HCT116 (cell line): ENCODE results near the gene ABCA5. TPM values are rescaled to one million over a fixed set of nuclear protein-coding genes. Genes with fewer than 3 reads are reported as not detected.

Source experiments
- ATAC-seq: fragments of 200-7000 bp; cut with Tn5 transposase; 2 replicates; pipeline ENCODE4 v1.9.1; 2020; ENCODE audit warnings: mild to moderate bottlenecking, moderate library complexity
- BruUV-seq: library from RNA; stranded (reverse); fragments of 400-500 nt; replicated peaks from 2 replicates; lab custom pipeline; 2021; lab: Mats Ljungman, UMichigan
- CTCF ChIA-PET: fragments of 300-600 bp; sonication (Branson Sonifier 250); formaldehyde crosslinking; loops from one replicate; lab custom pipeline; 2021; ENCODE audit warnings: antibody characterized with exemption; lab: Charles Lee
- POLR2A ChIA-PET: fragments of 300-600, 350-600 bp; sonication (Branson Sonifier 250); formaldehyde crosslinking; loops from one replicate; lab custom pipeline; 2021; ENCODE audit warnings: antibody characterized with exemption; lab: Charles Lee
- RAD21 ChIA-PET, 2 experiments: fragments of 300-600 bp; sonication (Branson Sonifier 250); formaldehyde crosslinking; loops; one replicate each; lab custom pipeline; 2023; ENCODE audit warnings: low total read pairs in 2 of 2; ENCODE audit not compliant: uncharacterized antibody in 2 of 2, unreplicated experiment in 2 of 2, low non-redundant PET in 1 of 2; lab: Charles Lee
- DNase-seq: peaks from one replicate; pipeline ENCODE4 v3.0.0-alpha.2; 2010; ENCODE audit warnings: low read depth, low spot score
- H2AFZ ChIP-seq: fragments of 200-600 bp; shearing (Covaris generic), sonication (generic); 2 replicates; pipeline ENCODE4 v1.6.1; 2017; ENCODE audit warnings: low read depth, mixed run types, mixed read lengths, antibody characterized with exemption, low read length; ENCODE audit not compliant: poor library complexity, severe bottlenecking
- H3K27ac ChIP-seq: 2 replicates; pipeline ENCODE4 v1.5.1; 2012; ENCODE audit warnings: low read depth, low read length
- H3K27me3 ChIP-seq: fragments of 200-600 bp; sonication (generic); 2 replicates; pipeline ENCODE4 v1.6.1; 2016; ENCODE audit warnings: mixed run types, low read length, mixed read lengths; ENCODE audit not compliant: insufficient read depth
- H3K36me3 ChIP-seq, 2 experiments: fragments of 200-500 bp in 1 of 2; fragments of 200-600 bp in 1 of 2; sonication (Bioruptor generic) in 1 of 2; sonication (generic) in 1 of 2; 2 replicates each; pipeline versions ENCODE4 v1.5.1 to v1.6.1; 2014 to 2016; ENCODE audit warnings: low read length in 2 of 2, inconsistent platforms in 1 of 2, mixed read lengths in 1 of 2, mixed run types in 1 of 2; ENCODE audit not compliant: insufficient read depth in 2 of 2, control insufficient read depth in 1 of 2
- H3K4me1 ChIP-seq, 2 experiments: fragments of 200-600 bp in 1 of 2; sonication (generic) in 1 of 2; 2 replicates each; pipeline versions ENCODE4 v1.5.1 to v1.6.1; 2012 to 2017; ENCODE audit warnings: low read length in 2 of 2, inconsistent platforms in 1 of 2, mild to moderate bottlenecking in 1 of 2, mixed read lengths in 1 of 2, mixed run types in 1 of 2, moderate library complexity in 1 of 2; ENCODE audit not compliant: insufficient read depth in 2 of 2, control insufficient read depth in 1 of 2
- H3K4me2 ChIP-seq: fragments of 200-600 bp; sonication (generic); 2 replicates; pipeline ENCODE4 v1.6.1; 2017; ENCODE audit warnings: mixed run types, low read length, mixed read lengths
- H3K4me3 ChIP-seq, 2 experiments: fragments of 200-600 bp in 1 of 2; sonication (generic) in 1 of 2; replicated peaks in 1 of 2; 2 replicates each; pipeline ENCODE4 v1.5.1; 2011 to 2016; ENCODE audit warnings: low read length in 2 of 2, control low read depth in 1 of 2, low read depth in 1 of 2, mild to moderate bottlenecking in 1 of 2, mixed read lengths in 1 of 2, mixed run types in 1 of 2
- H3K79me2 ChIP-seq: fragments of 200-600 bp; sonication (generic); 2 replicates; pipeline ENCODE4 v1.6.1; 2017; ENCODE audit warnings: mild to moderate bottlenecking, mixed run types, low read length, moderate library complexity, mixed read lengths; ENCODE audit not compliant: insufficient read depth
- H3K9ac ChIP-seq: fragments of 200-600 bp; sonication (generic); 2 replicates; pipeline ENCODE4 v1.6.1; 2016; ENCODE audit warnings: low read length, mixed read lengths
- H3K9me2 ChIP-seq: fragments of 200-600 bp; sonication (generic), shearing (Covaris generic); 2 replicates; pipeline ENCODE4 v1.6.1; 2017; ENCODE audit warnings: mixed run types, mild to moderate bottlenecking, moderate library complexity; ENCODE audit not compliant: insufficient read depth
- H3K9me3 ChIP-seq, 2 experiments: fragments of 200-500 bp in 1 of 2; fragments of 200-600 bp in 1 of 2; sonication (Bioruptor generic) in 1 of 2; sonication (generic) in 1 of 2; 2 replicates each; pipeline ENCODE4 v1.6.1; 2014 to 2017; ENCODE audit warnings: low read length in 2 of 2, mixed read lengths in 2 of 2, inconsistent platforms in 1 of 2, low read depth in 1 of 2, mild to moderate bottlenecking in 1 of 2, mixed run types in 1 of 2, moderate library complexity in 1 of 2; ENCODE audit not compliant: control insufficient read depth in 1 of 2, insufficient read depth in 1 of 2
- H4K20me1 ChIP-seq: fragments of 200-600 bp; sonication (generic), shearing (Covaris generic); 2 replicates; pipeline ENCODE4 v1.6.1; 2017; ENCODE audit warnings: mixed run types, mild to moderate bottlenecking, moderate library complexity; ENCODE audit not compliant: insufficient read depth
- ATF3 ChIP-seq: IDR thresholded peaks from 2 replicates; pipeline ENCODE4 v1.6.1; 2012
- CTCF ChIP-seq, 3 experiments: fragments of 200-600 bp in 1 of 3; sonication (generic) in 1 of 3; IDR thresholded peaks in 2 of 3; conservative IDR thresholded peaks in 1 of 3; 2 replicates each; pipeline ENCODE4 v1.5.1; 2012 to 2017; ENCODE audit warnings: low read depth in 2 of 3, low read length in 2 of 3, antibody characterized with exemption in 1 of 3, borderline replicate concordance in 1 of 3, control low read depth in 1 of 3, mild to moderate bottlenecking in 1 of 3, mixed read lengths in 1 of 3, mixed run types in 1 of 3, moderate library complexity in 1 of 3; ENCODE audit not compliant: insufficient read depth in 1 of 3
- EGR1 ChIP-seq: IDR thresholded peaks from 2 replicates; pipeline ENCODE4 v1.6.1; 2012; ENCODE audit warnings: low read depth
- EZH2 ChIP-seq: fragments of 200-600 bp; sonication (generic); IDR thresholded peaks from 2 replicates; pipeline ENCODE4 v1.6.1; 2017; ENCODE audit warnings: antibody characterized with exemption, mixed run types
- EZH2phosphoT487 ChIP-seq: fragments of 200-600 bp; IDR thresholded peaks from 2 replicates; pipeline ENCODE4 v1.6.1; 2018; ENCODE audit warnings: antibody characterized with exemption, borderline replicate concordance
- FOSL1 ChIP-seq: IDR thresholded peaks from 2 replicates; pipeline ENCODE4 v1.6.1; 2012; ENCODE audit warnings: low read depth
- MAX ChIP-seq: IDR thresholded peaks from 2 replicates; pipeline ENCODE4 v1.6.1; 2012
- POLR2AphosphoS5 ChIP-seq: IDR thresholded peaks from 2 replicates; pipeline ENCODE4 v1.6.1; 2011; ENCODE audit warnings: mild to moderate bottlenecking, low read depth, low read length, moderate library complexity
- REST ChIP-seq: IDR thresholded peaks from 2 replicates; pipeline ENCODE4 v1.6.1; 2012; ENCODE audit warnings: low read depth
- SIN3A ChIP-seq: IDR thresholded peaks from 2 replicates; pipeline ENCODE4 v1.6.1; 2012; ENCODE audit warnings: low read depth
- YY1 ChIP-seq: IDR thresholded peaks from 2 replicates; pipeline ENCODE4 v1.6.1; 2011; ENCODE audit warnings: low read length, low read depth, moderate library complexity, mild to moderate bottlenecking; ENCODE audit not compliant: insufficient replicate concordance; ENCODE audit errors: extremely low read depth
- ZBTB33 ChIP-seq: IDR thresholded peaks from 2 replicates; pipeline ENCODE4 v1.6.1; 2011; ENCODE audit warnings: mild to moderate bottlenecking, low read length, moderate library complexity; ENCODE audit not compliant: insufficient replicate concordance; ENCODE audit errors: extremely low read depth
- intact Hi-C: fragments of 100-400 bp; cut with micrococcal nuclease; formaldehyde crosslinking; loops from 2 replicates; pipeline ENCODE4 v1.10.0; 2022
- total RNA-seq: library from RNA; stranded (reverse); gene quantifications from one replicate; pipeline ENCODE4 v1.2.1, GENCODE V29; 2021; ENCODE audit not compliant: unreplicated experiment

The ABCA5 gene
- total RNA-seq, 1 experiment from 2014 or later, result 6.8 TPM

GRCh38 chr17:69246202-69246601, 80.7 kb downstream of the ABCA5 start:
- BruUV-seq, result no TSS peak
- H3K4me1 ChIP-seq, result no peaks in the 10 kb centered on the region
- no peak overlapping the region for H2AFZ ChIP-seq
- no peaks in the 10 kb centered on the region for H3K9me3 ChIP-seq
- no peak overlapping the region for H3K9ac ChIP-seq
- ATAC-seq, result no peak
- no peak overlapping the region for H3K27ac ChIP-seq
- TF ChIP-seq ATF3 (no peak), ZBTB33 (no peak), SIN3A (no peak), REST (no peak), EGR1 (no peak), CTCF (IDR thresholded peaks at IDR 0.05 in 2 of 3, conservative IDR thresholded peaks at IDR 0.05 in 1 of 3; ENCODE audit: borderline replicate concordance in 1 of 3, insufficient read depth in 1 of 3, low read depth in 2 of 3, low read length in 2 of 3) (no peak), MAX (no peak), EZH2phosphoT487 (no peak), POLR2AphosphoS5 (no peak), FOSL1 (no peak), YY1 (no peak), EZH2 (no peak)
- POLR2A ChIA-PET, result no interaction called here
- H3K79me2 ChIP-seq, result no peaks in the 10 kb centered on the region
- RAD21 ChIA-PET, result interaction anchor here (1.0 to 1.9 kb wide), 3 partner anchors 81 to 472 kb away, joined by 3 to 4 read pairs (median 3); partner anchors contain the start of gene ABCA5 (in 1 of the 2)
- H3K4me2 ChIP-seq, result no peak overlapping the region
- no peak overlapping the region for H3K4me3 ChIP-seq
- no peak for DNase-seq
- H3K27me3 ChIP-seq, result no peaks in the 10 kb centered on the region
- H3K9me2 ChIP-seq, result no peaks in the 10 kb centered on the region
- intact Hi-C loops, result loop anchor here (5.0 to 10.0 kb wide), 3 partner anchors 281 to 779 kb away; no protein-coding TSS in a partner anchor
- no peaks in the 10 kb centered on the region for H4K20me1 ChIP-seq
- CTCF ChIA-PET, result interaction anchor here (1.0 to 6.6 kb wide), 10 partner anchors 12 to 474 kb away, joined by 3 to 63 read pairs (median 11); no protein-coding TSS in a partner anchor
- H3K36me3 ChIP-seq, result no peaks in the 10 kb centered on the region
